ENCODE results near the gene EIF3D. TPM values are rescaled to one million over a fixed set of nuclear protein-coding genes. Genes with fewer than 3 reads are reported as not detected.
A peak's percentile ranks its signal among the peaks of the same experiment; 100 is the strongest.

Gene EIF3D
- total and polyA plus RNA-seq, 2 of the 4 experiments (the other 2 are of a cell fraction) = 339 to 746 TPM

GRCh38 chr22:36481393-36482168 is 47.4 kb downstream of the EIF3D start, which contains the start of gene TXN2:
Gene TXN2 (minus strand): TSS chr22:36481640. CDS start chr22:36480837, 803 bp downstream.
- ChIA-PET CTCF (interaction anchor here (0.6 kb wide), 1 partner anchor 10 kb away, joined by 3 read pairs; no protein-coding TSS in a partner anchor), POLR2A (ENCODE audit: unreplicated experiment) (interaction anchor here (0.6 to 1.4 kb wide), 5 partner anchors 94 to 1299 kb away, joined by 3 to 13 read pairs (median 3); partner anchors contain the start of genes APOL2, APOL4 and MYH9)
- peaks cover 10 to 38% of the 10 kb centered on the region in 2 experiments for H3K79me1 ChIP-seq (ENCODE audit: low read depth in 1 of 2, low read length in 2 of 2)
- H2BK20ac ChIP-seq (ENCODE audit: low read depth, low read length) = peak within 1 kb of the TSS; percentile 69; the same call in 1 of the 2 replicates
- peak within 1 kb of the TSS; percentile 84 to 100 for H4K8ac ChIP-seq (ENCODE audit: low read depth in 2 of 2, low read length in 2 of 2)
- peak within 1 kb of the TSS; percentile 98 for H2AK9ac ChIP-seq (replicated peaks; ENCODE audit: low read depth, low read length, poor library complexity)
- dilution Hi-C loops (cut with HindIII; ENCODE audit: low sequenced_read_pairs, unreplicated experiment) (no loop called here), in situ Hi-C loops (cut with MboI; ENCODE audit: low sequenced_read_pairs) (loop anchor here (10.0 kb wide), 1 partner anchor 287 kb away; no protein-coding TSS in a partner anchor), intact Hi-C loops (cut with micrococcal nuclease) (no loop called here)
- H2BK15ac ChIP-seq (ENCODE audit: low read depth, low read length) = peak within 1 kb of the TSS; percentile 86
- H2BK120ac ChIP-seq (ENCODE audit: low read depth, low read length) = peak within 1 kb of the TSS; percentile 93
- H2BK5ac ChIP-seq (ENCODE audit: low read depth, low read length, poor library complexity, severe bottlenecking) = peak within 1 kb of the TSS; percentile 95
- peak within 1 kb of the TSS; percentile 97 for H4K91ac ChIP-seq (ENCODE audit: insufficient read depth, low read depth, low read length)
- peaks cover 15% of the 10 kb centered on the region for H3K36me3 ChIP-seq (ENCODE audit: control insufficient read depth, insufficient read depth, low read length)
- H3K9me3 ChIP-seq (ENCODE audit: control insufficient read depth, insufficient read depth, low read length) = no peaks in the 10 kb centered on the region
- WGBS, 2 experiments (ENCODE audit: extremely low coverage in 2 of 2, insufficient read length in 1 of 2) = 0% methylated on average over 15 of the region's 62 CpGs; no CpG with 5 or more reads in 1 of the 2 experiments
- peak within 1 kb of the TSS; percentile 98 for H4K5ac ChIP-seq (ENCODE audit: low read depth, low read length)
- H2AFZ ChIP-seq (replicated peaks; ENCODE audit: low read length, poor library complexity) = peak within 1 kb of the TSS; percentile 98
- peak within 1 kb of the TSS; percentile 96 for H3K4me2 ChIP-seq (ENCODE audit: low read depth, low read length)
- H3K4me3 ChIP-seq (ENCODE audit: insufficient read depth, low read depth, low read length) = peak within 1 kb of the TSS; percentile 64
- no peaks in the 10 kb centered on the region for H4K20me1 ChIP-seq (ENCODE audit: insufficient read depth, low read length)
- H3K27me3 ChIP-seq (ENCODE audit: control insufficient read depth, insufficient read depth, low read length) = no peaks in the 10 kb centered on the region
- DNase-seq = peak; percentile 95
- H3K56ac ChIP-seq (ENCODE audit: extremely low read depth, insufficient read depth, low read length) = peak within 1 kb of the TSS; percentile 89
- H3K9me1 ChIP-seq (ENCODE audit: insufficient read depth, low read length) = peaks cover 7% of the 10 kb centered on the region
- BruUV-seq (replicated peaks) = no TSS peak
- H3K23ac ChIP-seq (ENCODE audit: low read depth, low read length) = peak within 1 kb of the TSS; percentile 98
- peak within 1 kb of the TSS; percentile 89 for H3K18ac ChIP-seq (ENCODE audit: low read depth, low read length)
- peaks cover 3% of the 10 kb centered on the region for H3K4me1 ChIP-seq (ENCODE audit: control insufficient read depth, insufficient read depth, low read length)
- H3K4ac ChIP-seq (ENCODE audit: low read depth, low read length) = peak within 1 kb of the TSS; percentile 99
- peak within 1 kb of the TSS; percentile 90 for H3K27ac ChIP-seq (ENCODE audit: insufficient read depth, low read length)
- peak; percentile 94 for ATAC-seq (ENCODE audit: low read depth)
- peak within 1 kb of the TSS; percentile 100 for H3K14ac ChIP-seq (replicated peaks; ENCODE audit: low read depth, low read length)
- TF ChIP-seq FOS (IDR thresholded peaks at IDR 0.05; ENCODE audit: low read depth, low read length) (no peak), POLR2A (IDR thresholded peaks at IDR 0.05; ENCODE audit: low read depth, low read length) (peak; percentile 95), RCOR1 (IDR thresholded peaks at IDR 0.05; ENCODE audit: insufficient replicate concordance, low read length) (no peak), CHD1 (IDR thresholded peaks at IDR 0.05; ENCODE audit: low read depth, low read length) (peak; percentile 71; the same call in 1 of the 2 replicates), SMC3 (IDR thresholded peaks at IDR 0.05; ENCODE audit: low read depth, low read length) (no peak), MAZ (IDR thresholded peaks at IDR 0.05; ENCODE audit: borderline replicate concordance, low read depth, low read length) (peak; percentile 90), MXI1 (IDR thresholded peaks at IDR 0.05; ENCODE audit: borderline replicate concordance, low read depth, low read length) (peak; percentile 57; the same call in 1 of the 2 replicates), RFX5 (IDR thresholded peaks at IDR 0.05; ENCODE audit: low read depth, low read length) (no peak), RAD21 (IDR thresholded peaks at IDR 0.05; ENCODE audit: low read length) (0 out of 2 replicates have a peak, but pooled peaks have one; percentile 9)
- TF ChIP-seq, protein P1, sequence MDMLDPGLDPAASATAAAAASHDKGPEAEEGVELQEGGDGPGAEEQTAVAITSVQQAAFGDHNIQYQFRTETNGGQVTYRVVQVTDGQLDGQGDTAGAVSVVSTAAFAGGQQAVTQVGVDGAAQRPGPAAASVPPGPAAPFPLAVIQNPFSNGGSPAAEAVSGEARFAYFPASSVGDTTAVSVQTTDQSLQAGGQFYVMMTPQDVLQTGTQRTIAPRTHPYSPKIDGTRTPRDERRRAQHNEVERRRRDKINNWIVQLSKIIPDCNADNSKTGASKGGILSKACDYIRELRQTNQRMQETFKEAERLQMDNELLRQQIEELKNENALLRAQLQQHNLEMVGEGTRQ (IDR thresholded peaks at IDR 0.05; ENCODE audit: low read depth, low read length) = no peak
- peak within 1 kb of the TSS; percentile 95 for H2AK5ac ChIP-seq (ENCODE audit: low read depth, low read length)
- peak within 1 kb of the TSS; percentile 98 for H3K9ac ChIP-seq (ENCODE audit: low read depth, low read length)

All from IMR-90 (cell line).